HEK293T (cell line): ENCODE results near the gene NFIA.

Experiments
- CTBP1 ChIP-seq: fragments of 450-650 bp; IDR thresholded peaks from 2 replicates; pipeline ENCODE4 v1.6.1; 2016; ENCODE audit warnings: borderline replicate concordance
- SP1 ChIP-seq: fragments of 450-650 bp; IDR thresholded peaks from 2 replicates; pipeline ENCODE4 v1.6.1; 2017

DNA sequence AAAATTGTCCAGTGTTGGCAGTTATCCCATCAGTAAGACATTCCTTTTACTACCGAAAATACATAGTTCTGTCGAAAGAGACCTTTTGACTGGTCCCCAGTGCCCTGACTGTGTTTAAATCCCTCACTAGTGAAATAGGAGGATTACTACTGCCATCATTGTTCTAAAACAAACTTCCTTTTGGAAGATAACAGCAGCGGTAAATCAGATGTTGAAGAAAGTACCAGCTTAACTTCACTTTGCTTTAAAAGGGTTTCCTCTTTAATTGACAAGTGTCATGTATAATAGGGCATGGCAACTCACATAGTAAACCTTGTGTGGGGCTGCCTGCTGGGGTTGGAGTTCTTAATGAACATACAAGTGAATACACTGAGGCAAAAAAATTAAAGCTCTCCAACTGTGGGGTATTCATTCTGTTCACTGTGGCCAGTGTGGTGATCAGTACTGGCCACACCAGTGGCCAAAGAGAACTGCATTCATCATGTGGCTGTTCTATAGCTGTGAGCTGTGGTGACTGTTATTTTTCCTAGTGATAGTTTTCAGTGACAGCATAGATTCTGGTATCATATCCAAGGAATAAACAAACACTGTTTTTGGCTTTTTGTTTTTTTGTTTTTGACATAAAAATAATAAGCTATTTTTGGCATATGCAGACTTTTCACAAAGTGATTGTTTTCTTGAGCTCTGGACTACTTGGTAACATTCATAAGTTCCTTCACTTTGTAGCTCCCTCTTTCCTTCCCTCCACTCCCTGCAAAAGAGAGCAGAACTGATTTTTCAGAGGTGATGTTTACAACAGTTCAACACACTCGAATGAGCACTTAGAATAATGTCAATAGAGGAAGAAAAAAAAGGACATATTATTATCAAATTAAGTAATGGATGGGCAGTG is 74.5 kb downstream of the NFIA start:
- TF ChIP-seq SP1: no peak
- no peak for TF ChIP-seq CTBP1
